ENCODE results near the gene METTL9.
"Not testable (repeated sequence)": the region's sequence is repeated elsewhere in the genome, so short reads cannot be mapped to it uniquely, and the experiment has no call there.

The METTL9 gene

GRCh38 chr16:21637032-21637968 lies 37.9 kb downstream of the METTL9 start:
- DNase-seq (ENCODE audit: low read depth), result no peak

- peak; percentile 31 for DNase-seq (ENCODE audit: low read depth)
Measured at GRCh38 chr16:21638573-21638975, 39.2 kb downstream of the METTL9 start.

- DNase-seq (ENCODE audit: low read depth), result no peak
Measured at GRCh38 chr16:21639493-21639892, 40.1 kb downstream of the METTL9 start.

- no peak for DNase-seq (ENCODE audit: low read depth)
Measured at GRCh38 chr16:21641916-21642315, 42.5 kb downstream of the METTL9 start.

- DNase-seq (ENCODE audit: low read depth), result no peak
Measured at GRCh38 chr16:21642861-21643260, 43.5 kb downstream of the METTL9 start.

- DNase-seq (ENCODE audit: low read depth), result no peak
Measured at GRCh38 chr16:21643785-21644184, 44.4 kb downstream of the METTL9 start.

- no peak for DNase-seq (ENCODE audit: low read depth)
Measured at GRCh38 chr16:21644674-21645073, 45.3 kb downstream of the METTL9 start.

- DNase-seq (ENCODE audit: low read depth), result no peak
Measured at GRCh38 chr16:21645261-21645721, 45.9 kb downstream of the METTL9 start.

- no peak for DNase-seq (ENCODE audit: low read depth)
Measured at GRCh38 chr16:21646091-21646490, 46.7 kb downstream of the METTL9 start.

GRCh38 chr16:21646721-21647561 lies 47.6 kb downstream of the METTL9 start:
- DNase-seq (ENCODE audit: low read depth), result no peak

- no peak for DNase-seq (ENCODE audit: low read depth)
Measured at GRCh38 chr16:21647562-21648164, 48.3 kb downstream of the METTL9 start.

- DNase-seq (ENCODE audit: low read depth), result not testable (repeated sequence)
Measured at GRCh38 chr16:21649826-21650406, 50.5 kb downstream of the METTL9 start.

GRCh38 chr16:21650521-21650920 lies 51.1 kb downstream of the METTL9 start:
- DNase-seq (ENCODE audit: low read depth), result no peak

- DNase-seq (ENCODE audit: low read depth), result no peak
Measured at GRCh38 chr16:21651515-21651914, 52.1 kb downstream of the METTL9 start.

- no peak for DNase-seq (ENCODE audit: low read depth)
Measured at GRCh38 chr16:21652453-21652852, 53.1 kb downstream of the METTL9 start, which contains the start of gene IGSF6. Gene IGSF6, minus strand, starts transcription at chr16:21652608. Its CDS starts 10 bp downstream, at chr16:21652598.

- no peak for DNase-seq (ENCODE audit: low read depth)
Measured at GRCh38 chr16:21653571-21653970, 54.2 kb downstream of the METTL9 start.

- no peak for DNase-seq (ENCODE audit: low read depth)
Measured at GRCh38 chr16:21654466-21654865, 55.1 kb downstream of the METTL9 start.

- DNase-seq (ENCODE audit: low read depth), result no peak
Measured at GRCh38 chr16:21654881-21655280, 55.5 kb downstream of the METTL9 start.

- DNase-seq (ENCODE audit: low read depth), result no peak
Measured at GRCh38 chr16:21656795-21657768, 57.7 kb downstream of the METTL9 start.

- no peak for DNase-seq (ENCODE audit: low read depth)
Measured at GRCh38 chr16:21659124-21659523, 59.7 kb downstream of the METTL9 start.

Data from non-pigmented ciliary epithelial cell (primary cell).